MM.1S (cell line): ENCODE data around the gene FNDC1.
"Not testable (repeated sequence)": the region's sequence is repeated elsewhere in the genome, so short reads cannot be mapped to it uniquely, and the experiment has no call there.

Experiments
- DNase-seq: peaks from one replicate; pipeline ENCODE4 v3.0.0-alpha.2; 2015
- H2AFZ ChIP-seq: fragments of 300-600 bp; sonication (generic); 2 replicates; pipeline ENCODE4 v1.6.0; 2016; ENCODE audit warnings: antibody characterized with exemption, low read length
- H3F3A ChIP-seq: fragments of 300-600 bp; sonication (generic); 2 replicates; pipeline ENCODE4 v1.6.1; 2016; ENCODE audit warnings: mild to moderate bottlenecking, antibody characterized with exemption, low read length, moderate library complexity, mixed read lengths; ENCODE audit not compliant: insufficient read depth
- H3K27ac ChIP-seq: fragments of 300-600 bp; sonication (generic); 2 replicates; pipeline ENCODE4 v1.5.1; 2016; ENCODE audit warnings: mild to moderate bottlenecking, low read length
- H3K27me3 ChIP-seq: fragments of 300-600 bp; sonication (generic); replicated peaks from 2 replicates; pipeline ENCODE4 v1.6.0; 2016; ENCODE audit warnings: low read length; ENCODE audit not compliant: insufficient read depth
- H3K36me3 ChIP-seq: fragments of 300-600 bp; sonication (generic); replicated peaks from 2 replicates; pipeline ENCODE4 v1.6.1; 2016; ENCODE audit warnings: mild to moderate bottlenecking, low read length, mixed read lengths; ENCODE audit not compliant: insufficient read depth
- H3K4me1 ChIP-seq: fragments of 300-600 bp; sonication (generic); 2 replicates; pipeline ENCODE4 v1.6.1; 2016; ENCODE audit warnings: low read length, mixed read lengths
- H3K4me2 ChIP-seq: fragments of 300-600 bp; sonication (generic); 2 replicates; pipeline ENCODE4 v1.6.0; 2016; ENCODE audit warnings: low read depth, low read length
- H3K4me3 ChIP-seq: fragments of 300-600 bp; sonication (generic); 2 replicates; pipeline ENCODE4 v1.5.1; 2016; ENCODE audit warnings: low read length, mixed read lengths
- H3K79me2 ChIP-seq: fragments of 300-600 bp; sonication (generic); 2 replicates; pipeline ENCODE4 v1.6.1; 2016; ENCODE audit warnings: mixed run types, low read length, mixed read lengths
- H3K9ac ChIP-seq: fragments of 300-600 bp; sonication (generic); 2 replicates; pipeline ENCODE4 v1.6.1; 2016; ENCODE audit warnings: low read length, mixed read lengths
- H3K9me2 ChIP-seq: fragments of 300-600 bp; sonication (generic); replicated peaks from 2 replicates; pipeline ENCODE4 v1.6.1; 2016; ENCODE audit warnings: mild to moderate bottlenecking, low read length, mixed read lengths; ENCODE audit not compliant: insufficient read depth
- H3K9me3 ChIP-seq: fragments of 300-600 bp; sonication (generic); replicated peaks from 2 replicates; pipeline ENCODE4 v1.6.1; 2016; ENCODE audit warnings: mild to moderate bottlenecking, low read length, mixed read lengths; ENCODE audit not compliant: insufficient read depth
- H4K20me1 ChIP-seq: fragments of 300-600 bp; sonication (generic); 2 replicates; pipeline ENCODE4 v1.6.1; 2016; ENCODE audit warnings: mild to moderate bottlenecking, low read length, moderate library complexity, mixed read lengths; ENCODE audit not compliant: insufficient read depth
- EZH2 ChIP-seq: fragments of 300-600 bp; sonication (generic); optimal IDR thresholded peaks from 2 replicates; pipeline ENCODE3; 2017; ENCODE audit warnings: low read depth, mild to moderate bottlenecking, antibody characterized with exemption, low read length, mixed read lengths
- EZH2phosphoT487 ChIP-seq: fragments of 300-600 bp; sonication (generic); IDR thresholded peaks from 2 replicates; pipeline ENCODE4 v1.6.1; 2018; ENCODE audit warnings: antibody characterized with exemption, low read length
- TF ChIP-seq, protein P1 (sequence below): fragments of 300-600 bp; sonication (generic); IDR thresholded peaks from 2 replicates; pipeline ENCODE4 v1.5.1; 2016; ENCODE audit warnings: antibody characterized with exemption, low read length, mixed read lengths

The FNDC1 gene

DNA sequence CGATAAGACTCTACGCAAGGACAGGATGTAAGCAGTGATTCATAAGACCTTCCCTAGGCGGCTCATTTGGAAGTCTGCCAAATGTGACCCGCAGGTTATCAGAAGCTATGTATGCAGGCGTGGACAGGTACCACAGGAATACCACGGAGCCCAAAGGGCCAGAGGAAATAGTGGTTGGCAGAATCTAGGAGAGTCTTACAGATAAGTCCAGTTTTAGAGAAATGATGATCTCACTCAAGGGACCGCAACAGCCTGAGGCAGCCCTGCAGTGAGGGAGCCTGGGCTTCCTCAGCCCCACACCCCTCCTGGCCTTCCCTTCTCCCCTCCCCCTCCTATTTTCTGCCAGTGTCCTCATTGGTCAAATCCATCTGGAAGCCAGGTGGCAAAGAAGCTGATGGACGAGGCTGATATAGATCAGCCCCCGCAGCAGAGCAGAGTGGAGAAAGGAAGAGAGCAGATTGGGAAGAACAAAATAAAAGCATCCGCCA is 110.6 kb downstream of the FNDC1 start:
- Histone ChIP-seq H3K4me1 (no peaks in the 10 kb centered on the region), H3K27me3 (no peaks in the 10 kb centered on the region), H3K9ac (no peak overlapping the region), H2AFZ (no peak overlapping the region), H3K9me3 (no peaks in the 10 kb centered on the region), H3K36me3 (no peaks in the 10 kb centered on the region), H4K20me1 (no peaks in the 10 kb centered on the region), H3K4me3 (no peak overlapping the region), H3K9me2 (no peaks in the 10 kb centered on the region), H3F3A (no peaks in the 10 kb centered on the region), H3K27ac (no peak overlapping the region), H3K4me2 (no peak overlapping the region), H3K79me2 (no peaks in the 10 kb centered on the region)
- DNase-seq = no peak
- no peak for TF ChIP-seq EZH2
- TF ChIP-seq, protein P1, sequence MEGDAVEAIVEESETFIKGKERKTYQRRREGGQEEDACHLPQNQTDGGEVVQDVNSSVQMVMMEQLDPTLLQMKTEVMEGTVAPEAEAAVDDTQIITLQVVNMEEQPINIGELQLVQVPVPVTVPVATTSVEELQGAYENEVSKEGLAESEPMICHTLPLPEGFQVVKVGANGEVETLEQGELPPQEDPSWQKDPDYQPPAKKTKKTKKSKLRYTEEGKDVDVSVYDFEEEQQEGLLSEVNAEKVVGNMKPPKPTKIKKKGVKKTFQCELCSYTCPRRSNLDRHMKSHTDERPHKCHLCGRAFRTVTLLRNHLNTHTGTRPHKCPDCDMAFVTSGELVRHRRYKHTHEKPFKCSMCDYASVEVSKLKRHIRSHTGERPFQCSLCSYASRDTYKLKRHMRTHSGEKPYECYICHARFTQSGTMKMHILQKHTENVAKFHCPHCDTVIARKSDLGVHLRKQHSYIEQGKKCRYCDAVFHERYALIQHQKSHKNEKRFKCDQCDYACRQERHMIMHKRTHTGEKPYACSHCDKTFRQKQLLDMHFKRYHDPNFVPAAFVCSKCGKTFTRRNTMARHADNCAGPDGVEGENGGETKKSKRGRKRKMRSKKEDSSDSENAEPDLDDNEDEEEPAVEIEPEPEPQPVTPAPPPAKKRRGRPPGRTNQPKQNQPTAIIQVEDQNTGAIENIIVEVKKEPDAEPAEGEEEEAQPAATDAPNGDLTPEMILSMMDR = no peak
- TF ChIP-seq EZH2phosphoT487 = no peak

DNA sequence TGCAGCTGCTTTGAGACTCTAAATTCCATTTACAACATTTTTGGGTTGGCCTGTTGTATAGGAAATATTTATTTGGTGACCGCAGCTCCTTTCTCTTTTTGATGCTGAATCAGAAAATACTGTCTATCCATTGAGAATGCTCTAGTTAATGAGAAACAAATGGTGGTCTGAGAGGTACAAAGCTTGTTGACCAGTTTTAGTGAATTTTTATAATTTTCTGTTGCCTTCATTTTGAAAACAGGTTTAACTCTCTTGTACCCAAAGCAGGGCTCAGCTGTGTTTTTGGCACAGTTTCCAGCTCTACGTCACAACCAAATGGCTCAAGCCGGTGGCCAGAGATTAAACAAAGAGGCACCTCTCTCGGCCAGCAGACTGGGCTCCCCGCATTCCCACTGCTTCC is 113.2 kb downstream of the FNDC1 start:
- Histone ChIP-seq H3K27me3 (no peaks in the 10 kb centered on the region), H3K9me3 (no peaks in the 10 kb centered on the region), H3K9me2 (no peaks in the 10 kb centered on the region), H2AFZ (no peak overlapping the region), H3K27ac (no peak overlapping the region), H3K9ac (no peak overlapping the region), H3K4me2 (no peak overlapping the region), H3K79me2 (no peaks in the 10 kb centered on the region), H3F3A (no peaks in the 10 kb centered on the region), H3K4me3 (no peak overlapping the region), H4K20me1 (no peaks in the 10 kb centered on the region), H3K4me1 (no peaks in the 10 kb centered on the region), H3K36me3 (no peaks in the 10 kb centered on the region)
- no peak for DNase-seq
- no peak for TF ChIP-seq EZH2

DNA sequence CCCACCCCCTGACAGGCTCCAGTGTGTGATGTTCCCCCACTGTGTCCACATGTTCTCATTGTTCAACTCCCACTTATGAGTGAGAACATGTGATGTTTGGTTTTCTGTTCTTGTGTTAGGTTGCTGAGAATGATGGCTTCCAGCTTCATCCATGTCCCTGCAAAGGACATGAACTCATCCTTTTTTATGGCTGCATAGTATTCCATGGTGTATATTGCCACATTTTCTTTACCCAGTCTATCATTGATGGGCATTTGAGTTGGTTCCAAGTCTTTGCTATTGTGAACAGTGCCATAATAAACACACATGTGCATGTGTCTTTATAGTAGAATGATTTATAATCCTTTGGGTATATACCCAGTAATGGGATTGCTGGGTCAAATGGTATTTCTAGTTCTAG is 115.5 kb downstream of the FNDC1 start:
- not testable (repeated sequence) for H3K27me3 ChIP-seq, H3K27ac ChIP-seq, H3F3A ChIP-seq, H4K20me1 ChIP-seq, H3K4me1 ChIP-seq, H3K79me2 ChIP-seq, H2AFZ ChIP-seq, H3K9me3 ChIP-seq, DNase-seq, H3K9me2 ChIP-seq, H3K9ac ChIP-seq, H3K36me3 ChIP-seq, H3K4me2 ChIP-seq, H3K4me3 ChIP-seq

DNA sequence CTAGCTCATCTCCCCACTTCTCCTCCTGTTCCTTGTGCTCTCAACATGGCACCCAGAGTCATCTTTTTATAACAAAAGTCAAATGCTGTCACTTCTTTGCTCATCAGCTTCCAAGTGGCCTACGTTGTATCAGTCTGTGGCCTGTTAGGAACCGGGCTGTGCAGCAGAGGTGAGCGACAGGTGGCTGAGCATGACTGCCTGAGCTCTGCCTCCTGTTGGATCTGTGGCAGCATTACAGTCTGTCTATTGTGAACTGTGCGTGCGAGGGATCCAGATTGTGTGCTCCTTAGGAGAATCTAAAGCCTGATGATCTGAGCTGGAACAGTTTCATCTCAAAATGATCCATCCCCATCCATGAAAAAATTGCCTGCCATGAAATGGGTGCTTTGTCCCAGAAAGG is 129.6 kb downstream of the FNDC1 start:
- Histone ChIP-seq H3K4me2 (no peak overlapping the region), H3K27ac (no peak overlapping the region), H3K36me3 (no peaks in the 10 kb centered on the region), H3K4me1 (no peaks in the 10 kb centered on the region), H3K9me2 (no peaks in the 10 kb centered on the region), H3K27me3 (no peaks in the 10 kb centered on the region), H3K79me2 (no peaks in the 10 kb centered on the region), H3F3A (no peaks in the 10 kb centered on the region), H3K4me3 (no peak overlapping the region), H3K9ac (no peak overlapping the region), H2AFZ (no peak overlapping the region), H3K9me3 (no peaks in the 10 kb centered on the region), H4K20me1 (no peaks in the 10 kb centered on the region)
- DNase-seq = no peak
- TF ChIP-seq EZH2 (no peak), EZH2phosphoT487 (no peak)
- TF ChIP-seq, protein P1 = no peak
